MM.1S (cell line): ENCODE results near the gene HSPG2.

Experiments used
- DNase-seq: peaks from one replicate; pipeline ENCODE4 v3.0.0-alpha.2; 2015
- H2AFZ ChIP-seq: fragments of 300-600 bp; sonication (generic); 2 replicates; pipeline ENCODE4 v1.6.0; 2016; ENCODE audit warnings: antibody characterized with exemption, low read length
- H3F3A ChIP-seq: fragments of 300-600 bp; sonication (generic); 2 replicates; pipeline ENCODE4 v1.6.1; 2016; ENCODE audit warnings: mild to moderate bottlenecking, antibody characterized with exemption, low read length, moderate library complexity, mixed read lengths; ENCODE audit not compliant: insufficient read depth
- H3K27ac ChIP-seq: fragments of 300-600 bp; sonication (generic); 2 replicates; pipeline ENCODE4 v1.5.1; 2016; ENCODE audit warnings: mild to moderate bottlenecking, low read length
- H3K27me3 ChIP-seq: fragments of 300-600 bp; sonication (generic); replicated peaks from 2 replicates; pipeline ENCODE4 v1.6.0; 2016; ENCODE audit warnings: low read length; ENCODE audit not compliant: insufficient read depth
- H3K36me3 ChIP-seq: fragments of 300-600 bp; sonication (generic); replicated peaks from 2 replicates; pipeline ENCODE4 v1.6.1; 2016; ENCODE audit warnings: mild to moderate bottlenecking, low read length, mixed read lengths; ENCODE audit not compliant: insufficient read depth
- H3K4me1 ChIP-seq: fragments of 300-600 bp; sonication (generic); 2 replicates; pipeline ENCODE4 v1.6.1; 2016; ENCODE audit warnings: low read length, mixed read lengths
- H3K4me2 ChIP-seq: fragments of 300-600 bp; sonication (generic); 2 replicates; pipeline ENCODE4 v1.6.0; 2016; ENCODE audit warnings: low read depth, low read length
- H3K4me3 ChIP-seq: fragments of 300-600 bp; sonication (generic); 2 replicates; pipeline ENCODE4 v1.5.1; 2016; ENCODE audit warnings: low read length, mixed read lengths
- H3K79me2 ChIP-seq: fragments of 300-600 bp; sonication (generic); 2 replicates; pipeline ENCODE4 v1.6.1; 2016; ENCODE audit warnings: mixed run types, low read length, mixed read lengths
- H3K9ac ChIP-seq: fragments of 300-600 bp; sonication (generic); 2 replicates; pipeline ENCODE4 v1.6.1; 2016; ENCODE audit warnings: low read length, mixed read lengths
- H3K9me2 ChIP-seq: fragments of 300-600 bp; sonication (generic); replicated peaks from 2 replicates; pipeline ENCODE4 v1.6.1; 2016; ENCODE audit warnings: mild to moderate bottlenecking, low read length, mixed read lengths; ENCODE audit not compliant: insufficient read depth
- H3K9me3 ChIP-seq: fragments of 300-600 bp; sonication (generic); replicated peaks from 2 replicates; pipeline ENCODE4 v1.6.1; 2016; ENCODE audit warnings: mild to moderate bottlenecking, low read length, mixed read lengths; ENCODE audit not compliant: insufficient read depth
- H4K20me1 ChIP-seq: fragments of 300-600 bp; sonication (generic); 2 replicates; pipeline ENCODE4 v1.6.1; 2016; ENCODE audit warnings: mild to moderate bottlenecking, low read length, moderate library complexity, mixed read lengths; ENCODE audit not compliant: insufficient read depth
- CTCF ChIP-seq: fragments of 300-600 bp; sonication (generic); IDR thresholded peaks from 2 replicates; pipeline ENCODE4 v1.5.1; 2016; ENCODE audit warnings: antibody characterized with exemption, low read length, mixed read lengths
- EZH2 ChIP-seq: fragments of 300-600 bp; sonication (generic); optimal IDR thresholded peaks from 2 replicates; pipeline ENCODE3; 2017; ENCODE audit warnings: low read depth, mild to moderate bottlenecking, antibody characterized with exemption, low read length, mixed read lengths
- EZH2phosphoT487 ChIP-seq: fragments of 300-600 bp; sonication (generic); IDR thresholded peaks from 2 replicates; pipeline ENCODE4 v1.6.1; 2018; ENCODE audit warnings: antibody characterized with exemption, low read length

HSPG2 gene

GRCh38 chr1:21836729-21837128, 100.4 kb downstream of the HSPG2 start:
- no peaks in the 10 kb centered on the region for H3K9me3 ChIP-seq
- TF ChIP-seq EZH2phosphoT487 (no peak), EZH2 (no peak), CTCF (no peak)
- no peaks in the 10 kb centered on the region for H3K79me2 ChIP-seq
- no peak overlapping the region for H3K9ac ChIP-seq
- no peak overlapping the region for H2AFZ ChIP-seq
- H3K4me2 ChIP-seq: no peak overlapping the region
- H4K20me1 ChIP-seq: no peaks in the 10 kb centered on the region
- no peak overlapping the region for H3K4me3 ChIP-seq
- no peaks in the 10 kb centered on the region for H3F3A ChIP-seq
- H3K27me3 ChIP-seq: no peaks in the 10 kb centered on the region
- H3K27ac ChIP-seq: no peak overlapping the region
- H3K9me2 ChIP-seq: no peaks in the 10 kb centered on the region
- DNase-seq: no peak
- H3K4me1 ChIP-seq: no peaks in the 10 kb centered on the region
- no peaks in the 10 kb centered on the region for H3K36me3 ChIP-seq

- Histone ChIP-seq H3K4me1 (no peaks in the 10 kb centered on the region), H3K4me3 (no peak overlapping the region), H3K36me3 (no peaks in the 10 kb centered on the region), H4K20me1 (no peaks in the 10 kb centered on the region), H3K79me2 (no peaks in the 10 kb centered on the region), H3K27ac (no peak overlapping the region), H3K9me2 (no peaks in the 10 kb centered on the region), H2AFZ (no peak overlapping the region), H3K27me3 (no peaks in the 10 kb centered on the region), H3K9me3 (no peaks in the 10 kb centered on the region), H3K4me2 (no peak overlapping the region), H3F3A (no peaks in the 10 kb centered on the region), H3K9ac (no peak overlapping the region)
- TF ChIP-seq EZH2 (no peak), CTCF (no peak), EZH2phosphoT487 (no peak)
- no peak for DNase-seq
Measured at GRCh38 chr1:21836010-21836409, 101.1 kb downstream of the HSPG2 start.

GRCh38 chr1:21834666-21835065, 102.4 kb downstream of the HSPG2 start:
- Histone ChIP-seq H3K9me3 (no peaks in the 10 kb centered on the region), H3K79me2 (no peaks in the 10 kb centered on the region), H3K9me2 (no peaks in the 10 kb centered on the region), H3K4me1 (no peaks in the 10 kb centered on the region), H3K4me3 (no peak overlapping the region), H3K36me3 (no peaks in the 10 kb centered on the region), H2AFZ (no peak overlapping the region), H3K4me2 (no peak overlapping the region), H3F3A (no peaks in the 10 kb centered on the region), H3K27ac (no peak overlapping the region), H3K27me3 (no peaks in the 10 kb centered on the region), H4K20me1 (no peaks in the 10 kb centered on the region), H3K9ac (no peak overlapping the region)
- DNase-seq: no peak
- TF ChIP-seq EZH2 (no peak), CTCF (no peak), EZH2phosphoT487 (no peak)
